Measurements from ENCODE around the gene CLASRP.

CLASRP gene

DNA sequence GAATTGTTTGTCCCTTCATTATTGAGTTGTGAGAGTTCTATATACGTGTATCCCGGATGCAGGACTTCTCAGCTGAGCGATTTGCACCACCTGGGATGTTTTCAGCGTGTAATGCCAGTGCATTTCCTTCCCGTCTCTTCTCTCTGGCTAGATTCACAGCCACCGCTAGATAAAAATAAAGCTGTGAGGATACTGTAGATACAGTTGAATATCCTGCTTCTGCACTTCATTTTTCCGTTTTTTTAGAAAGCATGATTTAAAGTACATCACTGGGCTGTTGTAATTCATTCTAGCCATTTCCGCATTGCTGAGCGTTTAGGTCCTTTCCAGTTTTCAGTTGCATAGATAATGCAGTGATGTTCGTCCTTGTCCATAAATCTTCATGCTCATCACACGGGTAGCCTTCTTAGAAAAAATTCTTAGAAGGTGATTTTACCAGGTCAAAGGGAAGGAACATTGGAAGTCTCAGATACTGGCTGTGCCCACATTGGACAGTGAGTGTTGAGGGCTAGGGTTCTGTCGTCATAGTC is 68.8 kb downstream of the CLASRP start:
- no peak for DNase-seq (ENCODE audit: insufficient read length, low spot score)
- TF ChIP-seq, protein P1, sequence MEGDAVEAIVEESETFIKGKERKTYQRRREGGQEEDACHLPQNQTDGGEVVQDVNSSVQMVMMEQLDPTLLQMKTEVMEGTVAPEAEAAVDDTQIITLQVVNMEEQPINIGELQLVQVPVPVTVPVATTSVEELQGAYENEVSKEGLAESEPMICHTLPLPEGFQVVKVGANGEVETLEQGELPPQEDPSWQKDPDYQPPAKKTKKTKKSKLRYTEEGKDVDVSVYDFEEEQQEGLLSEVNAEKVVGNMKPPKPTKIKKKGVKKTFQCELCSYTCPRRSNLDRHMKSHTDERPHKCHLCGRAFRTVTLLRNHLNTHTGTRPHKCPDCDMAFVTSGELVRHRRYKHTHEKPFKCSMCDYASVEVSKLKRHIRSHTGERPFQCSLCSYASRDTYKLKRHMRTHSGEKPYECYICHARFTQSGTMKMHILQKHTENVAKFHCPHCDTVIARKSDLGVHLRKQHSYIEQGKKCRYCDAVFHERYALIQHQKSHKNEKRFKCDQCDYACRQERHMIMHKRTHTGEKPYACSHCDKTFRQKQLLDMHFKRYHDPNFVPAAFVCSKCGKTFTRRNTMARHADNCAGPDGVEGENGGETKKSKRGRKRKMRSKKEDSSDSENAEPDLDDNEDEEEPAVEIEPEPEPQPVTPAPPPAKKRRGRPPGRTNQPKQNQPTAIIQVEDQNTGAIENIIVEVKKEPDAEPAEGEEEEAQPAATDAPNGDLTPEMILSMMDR (IDR thresholded peaks at IDR 0.05; ENCODE audit: insufficient read depth, missing control alignments): no peak
- no peak for FAIRE-seq

DNA sequence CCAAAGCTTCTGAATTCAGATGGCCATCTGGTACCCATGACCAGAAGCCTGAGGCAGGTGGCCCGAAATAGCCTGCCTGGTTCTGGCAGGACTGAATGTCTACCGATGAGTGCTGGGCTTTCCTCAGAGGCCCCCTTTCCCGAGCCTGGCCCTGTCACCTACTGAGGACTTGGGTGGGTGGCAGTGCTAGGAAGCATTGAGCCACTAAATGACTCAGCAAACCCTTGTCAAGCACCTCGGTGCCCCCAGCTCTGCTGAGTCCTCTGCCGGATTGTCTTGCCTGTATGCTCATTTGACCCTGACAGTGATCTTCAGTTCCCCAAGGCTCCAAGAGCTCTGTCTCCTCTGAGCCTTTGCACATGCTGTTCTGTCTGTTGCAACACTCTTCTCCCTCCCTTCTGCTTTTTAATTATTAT is 72.0 kb downstream of the CLASRP start:
- FAIRE-seq: no peak
- TF ChIP-seq, protein P1 (IDR thresholded peaks at IDR 0.05; ENCODE audit: insufficient read depth, missing control alignments): no peak
- no peak for DNase-seq (ENCODE audit: insufficient read length, low spot score)

DNA sequence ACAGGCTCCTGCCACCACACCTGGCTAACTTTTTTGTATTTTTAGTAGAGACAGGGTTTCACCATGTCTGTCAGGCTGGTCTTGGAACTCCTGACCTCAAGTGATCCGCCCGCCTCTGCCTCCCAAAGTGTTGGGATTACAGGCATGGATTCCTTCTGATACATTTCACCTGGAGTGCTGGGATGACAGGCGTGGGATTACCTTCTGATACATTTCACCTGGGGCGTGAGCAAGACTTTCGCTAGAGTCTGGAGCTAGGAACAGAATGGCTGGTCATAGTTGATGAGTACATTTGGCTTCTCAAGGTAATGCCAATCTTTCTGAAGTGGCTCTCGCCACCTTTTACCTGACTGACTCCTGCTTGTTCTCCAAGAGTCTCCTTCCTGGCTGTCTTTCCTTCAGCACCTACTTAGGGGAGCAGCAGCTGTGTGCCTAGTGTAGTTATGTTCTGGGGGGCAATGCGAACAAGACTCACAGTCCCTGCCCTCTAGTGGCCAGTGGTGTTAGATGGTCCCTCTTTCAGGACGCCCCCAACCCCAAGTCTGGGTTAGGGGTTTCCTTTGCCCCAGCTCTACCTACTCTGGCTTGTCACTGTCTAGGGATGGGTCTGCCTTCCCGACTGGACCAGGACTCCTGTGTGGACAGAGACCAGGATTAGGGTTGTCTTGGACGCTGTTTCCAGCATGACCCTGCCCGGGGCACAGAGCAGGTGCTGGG is 73.4 kb downstream of the CLASRP start:
- FAIRE-seq (no peak), DNase-seq (ENCODE audit: insufficient read length, low spot score) (no peak)
- TF ChIP-seq, protein P1 (IDR thresholded peaks at IDR 0.05; ENCODE audit: insufficient read depth, missing control alignments): no peak

DNA sequence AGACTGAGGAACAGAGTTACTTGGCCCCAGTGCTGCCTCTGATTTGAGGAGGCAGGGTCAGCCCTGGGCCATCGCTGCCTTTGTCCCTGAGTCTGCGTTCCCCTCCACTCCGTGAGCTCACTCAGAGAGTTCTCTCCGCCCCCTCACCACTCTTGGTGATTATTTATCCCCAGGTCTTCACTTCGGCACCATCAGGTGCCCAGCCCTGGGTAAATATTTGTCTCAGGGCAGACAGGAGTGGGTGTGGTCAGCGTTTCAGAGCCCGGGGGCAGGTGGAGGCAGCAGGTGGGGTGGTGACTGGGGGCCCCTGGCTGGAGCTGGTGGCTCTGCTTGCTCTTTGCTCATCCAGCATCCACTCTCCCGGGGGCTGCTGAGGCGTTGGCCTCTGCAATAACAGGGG is 74.8 kb downstream of the CLASRP start:
- TF ChIP-seq, protein P1 (IDR thresholded peaks at IDR 0.05; ENCODE audit: insufficient read depth, missing control alignments): no peak
- DNase-seq (ENCODE audit: insufficient read length, low spot score) (no peak), FAIRE-seq (no peak)

DNA sequence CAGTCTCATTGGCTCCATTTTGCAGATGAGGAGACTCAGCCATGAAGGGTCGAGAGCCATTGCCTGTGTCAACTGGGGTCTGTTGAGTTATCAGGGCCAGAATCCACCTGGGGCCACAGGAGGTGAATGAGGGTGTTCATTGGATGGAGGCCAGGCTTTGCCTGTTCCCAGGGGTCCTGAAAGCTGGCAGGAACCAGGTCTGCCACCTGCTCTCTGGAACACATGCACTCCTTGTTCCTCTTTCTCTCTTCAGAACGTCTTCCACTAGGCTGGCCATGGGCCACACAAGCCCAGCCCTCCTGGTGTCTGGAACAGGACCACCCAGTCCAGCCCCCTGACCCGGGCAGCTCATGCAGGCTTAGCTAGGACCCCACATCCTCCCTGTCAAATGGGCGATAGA is 75.3 kb downstream of the CLASRP start:
- FAIRE-seq (no peak), DNase-seq (ENCODE audit: insufficient read length, low spot score) (no peak)
- TF ChIP-seq, protein P1 (IDR thresholded peaks at IDR 0.05; ENCODE audit: insufficient read depth, missing control alignments): no peak

DNA sequence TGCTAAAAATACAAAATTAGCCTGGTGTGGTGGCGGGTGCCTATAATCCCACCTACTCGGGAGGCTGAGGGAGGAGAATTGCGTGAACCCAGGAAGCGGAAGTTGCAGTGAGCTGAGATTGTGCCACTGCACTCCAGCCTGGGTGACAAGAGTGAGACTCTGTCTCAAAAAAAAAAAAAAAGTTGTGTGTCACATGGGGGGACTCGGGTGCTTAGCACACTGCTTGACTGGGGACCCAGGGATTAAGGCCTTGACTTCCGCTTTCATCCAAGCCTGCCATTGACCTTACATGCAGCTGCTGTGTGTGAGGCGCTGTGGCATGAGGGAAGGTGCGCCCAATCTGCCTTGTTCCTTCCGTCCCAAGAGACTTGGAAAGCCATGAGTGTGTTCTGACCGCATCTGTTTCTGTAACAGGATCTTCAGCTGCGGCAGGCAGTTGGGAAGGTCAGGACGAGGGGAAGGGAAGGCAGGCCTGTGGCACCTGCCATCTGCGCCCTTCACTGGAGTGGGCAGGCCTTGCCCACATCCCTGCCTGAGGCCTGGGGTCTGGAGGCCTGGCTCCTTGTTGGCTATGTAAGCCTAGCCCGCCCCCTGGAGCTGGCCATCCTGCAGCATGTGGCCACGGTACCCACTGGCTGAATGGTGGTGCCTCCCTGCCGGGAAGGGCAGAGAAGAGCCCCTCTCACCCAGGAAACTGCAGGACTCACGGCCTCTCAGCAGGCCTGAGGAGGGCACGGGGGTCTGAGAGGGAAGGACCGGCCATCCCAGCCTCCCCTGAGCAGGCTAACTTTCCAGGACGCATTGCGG is 77.2 kb downstream of the CLASRP start:
- TF ChIP-seq, protein P1 (IDR thresholded peaks at IDR 0.05; ENCODE audit: insufficient read depth, missing control alignments): no peak
- FAIRE-seq: no peak
- no peak for DNase-seq (ENCODE audit: insufficient read length, low spot score)

Measured in D721Med (cell line).